Measurements from ENCODE around the gene LHPP.

GRCh38 chr10:124627866-124628675 lies 166.4 kb downstream of the LHPP start:
- TF ChIP-seq, protein P1, sequence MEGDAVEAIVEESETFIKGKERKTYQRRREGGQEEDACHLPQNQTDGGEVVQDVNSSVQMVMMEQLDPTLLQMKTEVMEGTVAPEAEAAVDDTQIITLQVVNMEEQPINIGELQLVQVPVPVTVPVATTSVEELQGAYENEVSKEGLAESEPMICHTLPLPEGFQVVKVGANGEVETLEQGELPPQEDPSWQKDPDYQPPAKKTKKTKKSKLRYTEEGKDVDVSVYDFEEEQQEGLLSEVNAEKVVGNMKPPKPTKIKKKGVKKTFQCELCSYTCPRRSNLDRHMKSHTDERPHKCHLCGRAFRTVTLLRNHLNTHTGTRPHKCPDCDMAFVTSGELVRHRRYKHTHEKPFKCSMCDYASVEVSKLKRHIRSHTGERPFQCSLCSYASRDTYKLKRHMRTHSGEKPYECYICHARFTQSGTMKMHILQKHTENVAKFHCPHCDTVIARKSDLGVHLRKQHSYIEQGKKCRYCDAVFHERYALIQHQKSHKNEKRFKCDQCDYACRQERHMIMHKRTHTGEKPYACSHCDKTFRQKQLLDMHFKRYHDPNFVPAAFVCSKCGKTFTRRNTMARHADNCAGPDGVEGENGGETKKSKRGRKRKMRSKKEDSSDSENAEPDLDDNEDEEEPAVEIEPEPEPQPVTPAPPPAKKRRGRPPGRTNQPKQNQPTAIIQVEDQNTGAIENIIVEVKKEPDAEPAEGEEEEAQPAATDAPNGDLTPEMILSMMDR (IDR thresholded peaks at IDR 0.05) = no peak
- TF ChIP-seq POLR2AphosphoS5 (IDR thresholded peaks at IDR 0.05) = no peak
